ENCODE measurements around the gene TMEFF1. TPM values are rescaled to one million over a fixed set of nuclear protein-coding genes. Genes with fewer than 3 reads are reported as not detected.

The TMEFF1 gene
- total RNA-seq, 4 donors from 2014 or later: 0.10 to 1.1 (median 0.81) TPM; not detected in 1

- H3K27ac ChIP-seq: peak overlapping the region; percentile 93 to 98 (median 96)
- H3K4me1 ChIP-seq: peaks cover 7 to 35% (median 11%) of the 10 kb centered on the region in 3 donors
- no peaks in the 10 kb centered on the region for H3K27me3 ChIP-seq
- H3K9me3 ChIP-seq: no peaks in the 10 kb centered on the region
- ATAC-seq: peak; percentile 35
- H3K4me3 ChIP-seq: peak overlapping the region; percentile 91 to 99
- 8 to 13% methylated on average over 7 to 10 of the region's 65 CpGs for WGBS, 2 donors (ENCODE audit: low coverage in 1 of 2)
- TF ChIP-seq CTCF (IDR thresholded peaks at IDR 0.05) (peak in 1 of 4 experiments; percentile 18), POLR2A (IDR thresholded peaks at IDR 0.05) (no peak)
- H3K36me3 ChIP-seq: no peaks in the 10 kb centered on the region
These were observed 45.3 kb upstream of the TMEFF1 start for GRCh38 chr9:100427366-100428263.

GRCh38 chr9:100428871-100429654, 43.9 kb upstream of the TMEFF1 start:
- Histone ChIP-seq H3K27ac (peak overlapping the region; percentile 41 to 98 (median 94)), H3K36me3 (no peaks in the 10 kb centered on the region), H3K27me3 (no peaks in the 10 kb centered on the region), H3K4me3 (no peak overlapping the region), H3K4me1 (peaks cover 7 to 35% (median 11%) of the 10 kb centered on the region in 3 donors), H3K9me3 (no peaks in the 10 kb centered on the region)
- ATAC-seq: peak; percentile 79
- TF ChIP-seq POLR2A (IDR thresholded peaks at IDR 0.05) (no peak), POLR2AphosphoS5 (IDR thresholded peaks at IDR 0.05) (peak; percentile 98), EP300 (IDR thresholded peaks at IDR 0.05) (no peak)
- 23 to 28% methylated on average over 9 of the region's 9 CpGs for WGBS, 2 donors (ENCODE audit: low coverage in 1 of 2)

GRCh38 chr9:100430286-100430940, 42.5 kb upstream of the TMEFF1 start:
- Histone ChIP-seq H3K9me3 (no peaks in the 10 kb centered on the region), H3K4me3 (no peak overlapping the region), H3K4me1 (peaks cover 7 to 35% (median 11%) of the 10 kb centered on the region in 3 donors), H3K36me3 (no peaks in the 10 kb centered on the region), H3K27ac (no peak overlapping the region), H3K27me3 (no peaks in the 10 kb centered on the region)
- no peak for TF ChIP-seq POLR2A (IDR thresholded peaks at IDR 0.05)
- TF ChIP-seq POLR2AphosphoS5 (IDR thresholded peaks at IDR 0.05): no peak
- TF ChIP-seq EP300 (IDR thresholded peaks at IDR 0.05): no peak
- no peak for TF ChIP-seq CTCF (IDR thresholded peaks at IDR 0.05)
- ATAC-seq: no peak
- 89 to 91% methylated on average over 5 of the region's 5 CpGs for WGBS, 2 donors (ENCODE audit: low coverage in 1 of 2)

GRCh38 chr9:100431886-100432285, 41.1 kb upstream of the TMEFF1 start:
- Histone ChIP-seq H3K27me3 (no peaks in the 10 kb centered on the region), H3K4me1 (peaks cover 7 to 30% (median 11%) of the 10 kb centered on the region in 3 donors), H3K36me3 (no peaks in the 10 kb centered on the region), H3K9me3 (no peaks in the 10 kb centered on the region), H3K4me3 (no peak overlapping the region), H3K27ac (no peak overlapping the region)
- no peak for ATAC-seq
- TF ChIP-seq CTCF (IDR thresholded peaks at IDR 0.05): no peak
- no peak for TF ChIP-seq EP300 (IDR thresholded peaks at IDR 0.05)
- TF ChIP-seq POLR2AphosphoS5 (IDR thresholded peaks at IDR 0.05): no peak
- TF ChIP-seq POLR2A (IDR thresholded peaks at IDR 0.05): no peak
- 89 to 94% methylated on average over 4 to 5 of the region's 5 CpGs for WGBS, 2 donors (ENCODE audit: low coverage in 1 of 2)

GRCh38 chr9:100432736-100433135, 40.2 kb upstream of the TMEFF1 start:
- Histone ChIP-seq H3K27me3 (no peaks in the 10 kb centered on the region), H3K9me3 (no peaks in the 10 kb centered on the region), H3K4me1 (peaks cover 7 to 31% (median 11%) of the 10 kb centered on the region in 3 donors), H3K4me3 (no peak overlapping the region), H3K27ac (no peak overlapping the region), H3K36me3 (no peaks in the 10 kb centered on the region)
- 92 to 100% methylated on average over 3 of the region's 3 CpGs for WGBS, 2 donors (ENCODE audit: low coverage in 1 of 2)
- no peak for TF ChIP-seq POLR2AphosphoS5 (IDR thresholded peaks at IDR 0.05)
- no peak for TF ChIP-seq POLR2A (IDR thresholded peaks at IDR 0.05)
- TF ChIP-seq CTCF (IDR thresholded peaks at IDR 0.05): no peak
- no peak for TF ChIP-seq EP300 (IDR thresholded peaks at IDR 0.05)
- no peak for ATAC-seq

All from gastroesophageal sphincter (tissue), 4 donors.